Measurements from ENCODE around the gene OXA1L. TPM values are rescaled to one million over a fixed set of nuclear protein-coding genes. Genes with fewer than 3 reads are reported as not detected.

The OXA1L gene
- polyA plus RNA-seq, 1 donor (not counting 4 experiments of a cell fraction or from before 2014, with no cell fraction given): 130 TPM

DNA sequence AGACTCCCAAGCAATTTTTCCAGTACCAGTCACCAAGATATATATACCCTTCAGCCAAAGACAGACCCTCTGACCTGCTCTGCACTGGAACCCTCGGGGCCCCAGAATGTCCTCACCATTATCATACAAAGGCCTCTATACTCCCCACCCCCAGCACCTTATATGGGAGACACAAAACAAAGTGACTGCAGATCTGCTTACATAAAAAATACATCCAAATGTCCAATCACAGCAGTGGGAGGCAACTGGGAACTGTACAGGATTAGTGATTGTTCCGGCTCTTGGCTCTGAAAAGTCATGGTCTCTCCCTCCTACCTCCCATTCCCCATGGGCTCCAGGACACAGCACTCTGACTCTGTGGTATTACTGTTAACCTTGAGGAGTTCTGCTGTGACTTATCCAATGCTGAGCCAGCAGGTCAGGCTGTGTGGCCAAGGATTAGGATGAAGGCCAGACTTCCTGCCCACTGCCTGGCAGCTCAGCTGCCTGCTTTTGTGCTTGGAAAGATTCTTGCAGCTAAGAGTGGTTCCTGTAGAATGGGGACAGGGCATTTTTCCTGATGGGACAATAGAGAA, 13.7 kb downstream of the OXA1L start:
- no peaks in the 10 kb centered on the region for H3K36me3 ChIP-seq (ENCODE audit: control insufficient read depth in 2 of 2, extremely low read depth in 1 of 2, insufficient read depth in 2 of 2, low read length in 2 of 2)
- no peak overlapping the region for H3K4me3 ChIP-seq (ENCODE audit: control insufficient read depth in 2 of 3, extremely low read depth in 1 of 3, insufficient read depth in 2 of 3, low read depth in 1 of 3, low read length in 3 of 3)
- no peaks in the 10 kb centered on the region for H3K79me2 ChIP-seq (ENCODE audit: control insufficient read depth, insufficient read depth, low read length)
- H3K27me3 ChIP-seq (ENCODE audit: control insufficient read depth, extremely low read depth, insufficient read depth, low read length): no peaks in the 10 kb centered on the region
- H3K27ac ChIP-seq (ENCODE audit: control insufficient read depth, insufficient read depth, low read length): no peak overlapping the region
- H3K9me3 ChIP-seq (ENCODE audit: control insufficient read depth, low read depth, low read length): no peaks in the 10 kb centered on the region
- no peaks in the 10 kb centered on the region for H4K20me1 ChIP-seq (ENCODE audit: control insufficient read depth, extremely low read depth, insufficient read depth, low read length)
- H2AFZ ChIP-seq (ENCODE audit: control insufficient read depth, low read length): no peak overlapping the region
- H3K4me1 ChIP-seq (ENCODE audit: control insufficient read depth, extremely low read depth, insufficient read depth, low read length): no peaks in the 10 kb centered on the region
- no peaks in the 10 kb centered on the region for H3K9me1 ChIP-seq (ENCODE audit: control insufficient read depth, extremely low read depth, insufficient read depth, low read length)
- no peak overlapping the region for H3K4me2 ChIP-seq (ENCODE audit: control insufficient read depth, extremely low read depth, insufficient read depth, low read depth, low read length)
- no peak for FAIRE-seq
- H3K9ac ChIP-seq (ENCODE audit: control insufficient read depth, extremely low read depth, insufficient read depth, low read length): no peak overlapping the region
- dilution Hi-C loops (cut with MboI; ENCODE audit: extremely low pct_ligation_motif_present, low sequenced_read_pairs): no loop called here
- DNase-seq (ENCODE audit: low read depth, low spot score): no peak
- TF ChIP-seq EZH2 (IDR thresholded peaks at IDR 0.05; ENCODE audit: low read length): no peak
- TF ChIP-seq, protein P1, sequence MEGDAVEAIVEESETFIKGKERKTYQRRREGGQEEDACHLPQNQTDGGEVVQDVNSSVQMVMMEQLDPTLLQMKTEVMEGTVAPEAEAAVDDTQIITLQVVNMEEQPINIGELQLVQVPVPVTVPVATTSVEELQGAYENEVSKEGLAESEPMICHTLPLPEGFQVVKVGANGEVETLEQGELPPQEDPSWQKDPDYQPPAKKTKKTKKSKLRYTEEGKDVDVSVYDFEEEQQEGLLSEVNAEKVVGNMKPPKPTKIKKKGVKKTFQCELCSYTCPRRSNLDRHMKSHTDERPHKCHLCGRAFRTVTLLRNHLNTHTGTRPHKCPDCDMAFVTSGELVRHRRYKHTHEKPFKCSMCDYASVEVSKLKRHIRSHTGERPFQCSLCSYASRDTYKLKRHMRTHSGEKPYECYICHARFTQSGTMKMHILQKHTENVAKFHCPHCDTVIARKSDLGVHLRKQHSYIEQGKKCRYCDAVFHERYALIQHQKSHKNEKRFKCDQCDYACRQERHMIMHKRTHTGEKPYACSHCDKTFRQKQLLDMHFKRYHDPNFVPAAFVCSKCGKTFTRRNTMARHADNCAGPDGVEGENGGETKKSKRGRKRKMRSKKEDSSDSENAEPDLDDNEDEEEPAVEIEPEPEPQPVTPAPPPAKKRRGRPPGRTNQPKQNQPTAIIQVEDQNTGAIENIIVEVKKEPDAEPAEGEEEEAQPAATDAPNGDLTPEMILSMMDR (optimal IDR thresholded peaks at IDR 0.05 in 1 of 3, IDR thresholded peaks at IDR 0.05 in 1 of 3, conservative IDR thresholded peaks at IDR 0.05 in 1 of 3; ENCODE audit: extremely low read depth in 1 of 3, insufficient read depth in 2 of 3, low read length in 3 of 3): no peak

DNA sequence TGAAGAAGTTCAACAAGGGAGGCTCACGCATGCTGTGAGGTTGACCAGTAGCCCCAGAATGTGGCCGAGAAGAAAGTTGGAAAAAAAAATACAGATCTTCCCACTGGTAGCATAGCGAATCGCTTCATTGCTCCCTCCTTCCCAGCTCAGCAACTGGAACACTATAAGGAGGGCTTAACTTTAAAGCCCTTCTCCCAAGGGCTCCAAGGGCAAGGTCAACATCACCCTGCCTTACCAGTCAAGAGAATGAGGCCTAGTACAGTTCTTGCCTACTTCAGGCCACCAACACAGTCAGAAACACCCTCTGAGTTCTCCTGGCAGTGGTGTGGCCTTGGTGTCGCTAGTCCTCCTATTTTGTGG, 14.4 kb downstream of the OXA1L start:
- Histone ChIP-seq H3K4me2 (ENCODE audit: control insufficient read depth, extremely low read depth, insufficient read depth, low read depth, low read length) (no peak overlapping the region), H3K79me2 (ENCODE audit: control insufficient read depth, insufficient read depth, low read length) (no peaks in the 10 kb centered on the region), H4K20me1 (ENCODE audit: control insufficient read depth, extremely low read depth, insufficient read depth, low read length) (no peaks in the 10 kb centered on the region), H3K27me3 (ENCODE audit: control insufficient read depth, extremely low read depth, insufficient read depth, low read length) (no peaks in the 10 kb centered on the region), H3K4me3 (ENCODE audit: control insufficient read depth in 2 of 3, extremely low read depth in 1 of 3, insufficient read depth in 2 of 3, low read depth in 1 of 3, low read length in 3 of 3) (no peak overlapping the region), H3K9me1 (ENCODE audit: control insufficient read depth, extremely low read depth, insufficient read depth, low read length) (no peaks in the 10 kb centered on the region), H3K27ac (ENCODE audit: control insufficient read depth, insufficient read depth, low read length) (no peak overlapping the region), H3K9me3 (ENCODE audit: control insufficient read depth, low read depth, low read length) (no peaks in the 10 kb centered on the region), H3K36me3 (ENCODE audit: control insufficient read depth in 2 of 2, extremely low read depth in 1 of 2, insufficient read depth in 2 of 2, low read length in 2 of 2) (no peaks in the 10 kb centered on the region), H2AFZ (ENCODE audit: control insufficient read depth, low read length) (no peak overlapping the region), H3K4me1 (ENCODE audit: control insufficient read depth, extremely low read depth, insufficient read depth, low read length) (no peaks in the 10 kb centered on the region), H3K9ac (ENCODE audit: control insufficient read depth, extremely low read depth, insufficient read depth, low read length) (no peak overlapping the region)
- no peak for DNase-seq (ENCODE audit: low read depth, low spot score)
- dilution Hi-C loops (cut with MboI; ENCODE audit: extremely low pct_ligation_motif_present, low sequenced_read_pairs): no loop called here
- TF ChIP-seq, protein P1 (optimal IDR thresholded peaks at IDR 0.05 in 1 of 3, IDR thresholded peaks at IDR 0.05 in 1 of 3, conservative IDR thresholded peaks at IDR 0.05 in 1 of 3; ENCODE audit: extremely low read depth in 1 of 3, insufficient read depth in 2 of 3, low read length in 3 of 3): no peak
- TF ChIP-seq EZH2 (IDR thresholded peaks at IDR 0.05; ENCODE audit: low read length): no peak
- FAIRE-seq: no peak

All from keratinocyte (primary cell).